GM19240 (cell line): ENCODE measurements around the gene BTBD9.
A peak's percentile ranks its signal among the peaks of the same experiment; 100 is the strongest.

Source experiments
- DNase-seq: peaks from one replicate; pipeline ENCODE4 v3.0.0; 2011; ENCODE audit warnings: low spot score; ENCODE audit not compliant: insufficient read length

BTBD9 gene

DNA sequence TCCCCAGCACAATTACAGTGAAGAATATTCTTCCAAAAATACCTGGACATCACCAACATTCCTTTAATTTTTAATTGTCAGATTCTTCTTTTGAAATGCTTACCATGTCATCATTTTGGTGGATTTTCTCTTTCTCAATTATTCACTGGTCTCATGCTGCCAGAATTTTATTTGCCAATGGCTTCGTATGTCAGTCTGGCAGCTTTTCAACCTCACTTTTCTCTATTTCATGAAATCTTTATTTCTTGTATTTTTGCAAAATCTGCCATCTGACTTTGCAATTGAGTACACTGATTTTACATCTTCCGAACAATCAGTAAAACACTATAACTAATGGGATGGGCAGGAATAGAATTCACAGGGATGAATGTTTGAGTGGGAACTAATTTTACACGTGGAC, 84.1 kb downstream of the BTBD9 start:
- DNase-seq = no peak

DNA sequence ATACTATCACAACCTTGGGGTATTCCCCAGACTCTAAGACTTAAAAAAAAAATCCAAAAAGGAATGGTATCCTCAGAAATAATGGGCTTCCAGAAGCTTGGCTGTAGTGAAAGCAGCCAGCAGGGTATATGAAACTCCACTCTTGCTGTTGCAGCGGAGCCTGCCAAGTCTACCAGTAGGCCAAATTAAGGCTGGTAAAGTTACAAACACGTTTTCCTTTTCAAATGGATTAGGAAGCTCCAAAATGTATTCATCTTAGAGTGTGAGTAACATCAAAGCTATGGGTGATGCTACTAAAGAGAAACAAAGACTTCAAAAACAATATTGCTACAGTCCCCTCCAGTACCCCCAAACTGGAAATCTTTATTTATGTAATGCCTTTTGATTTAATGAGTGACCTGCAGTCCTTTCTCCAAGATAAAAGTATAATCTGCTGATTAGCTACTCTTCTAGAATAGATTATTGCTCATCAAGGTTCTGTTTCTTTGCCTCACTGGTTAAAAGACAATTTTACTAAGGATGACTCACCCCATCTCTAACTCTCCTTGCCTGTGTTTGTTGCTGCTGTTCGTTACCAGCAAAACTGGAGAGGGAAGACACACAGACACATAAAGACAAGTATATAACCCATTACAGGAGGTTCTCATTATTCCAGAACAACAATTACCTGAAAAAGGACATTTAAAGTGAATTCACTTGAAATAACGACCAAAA, 84.9 kb downstream of the BTBD9 start:
- no peak for DNase-seq

DNA sequence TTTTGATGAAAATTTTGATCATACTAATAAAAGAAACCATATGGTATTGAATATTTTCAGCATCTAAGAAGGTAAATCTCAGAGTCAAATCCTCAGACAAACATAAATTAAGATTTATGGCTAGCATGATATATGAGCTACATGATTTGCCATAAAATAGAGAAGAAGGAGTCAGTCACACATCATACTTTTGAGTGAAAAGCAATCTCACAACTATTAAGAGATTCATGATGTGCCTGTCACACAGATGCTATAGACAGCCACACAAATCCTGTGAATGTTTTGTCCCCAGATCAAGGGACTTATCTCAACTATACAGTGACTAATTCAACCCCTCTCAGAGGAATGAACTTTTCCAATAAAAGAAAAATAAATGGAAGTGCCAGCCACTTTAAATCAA, 85.7 kb downstream of the BTBD9 start:
- no peak for DNase-seq

DNA sequence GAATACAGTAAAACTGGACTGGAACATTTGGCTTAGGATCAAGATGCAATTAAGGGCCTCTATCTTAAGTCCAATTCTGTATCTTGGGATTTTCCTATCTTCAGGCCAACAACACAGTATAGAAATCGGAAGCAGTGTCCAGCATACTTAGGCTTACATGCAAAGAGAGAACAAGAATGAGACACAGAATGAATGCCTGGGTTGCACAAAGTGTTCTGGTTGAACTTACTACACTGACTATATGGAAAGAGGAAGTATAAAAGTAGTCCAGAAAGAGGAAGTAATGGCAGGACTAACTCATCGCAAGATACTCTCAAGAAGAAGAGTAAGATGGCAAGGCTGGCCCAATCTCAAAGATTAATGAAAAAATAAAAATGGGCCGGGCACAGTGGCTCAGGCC, 87.6 kb downstream of the BTBD9 start:
- peak; percentile 24 for DNase-seq

DNA sequence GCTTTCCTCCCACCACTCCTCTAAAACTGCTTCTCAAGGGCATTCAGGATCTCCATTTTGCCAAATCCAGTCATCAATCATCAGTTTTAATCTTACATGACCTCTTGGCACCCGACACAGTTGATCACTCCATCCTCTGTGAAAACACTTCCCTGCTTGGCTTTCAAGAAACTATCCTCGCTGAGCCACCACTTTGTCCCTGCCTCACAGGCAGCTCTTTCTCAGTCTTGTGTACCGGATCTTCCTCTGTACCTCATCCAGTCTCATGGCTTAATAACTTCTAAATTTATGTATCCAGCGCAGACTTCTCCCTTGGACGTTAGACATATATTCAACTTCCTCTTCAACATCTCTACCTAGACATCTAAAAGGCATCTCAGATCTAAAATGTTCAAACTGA, 89.9 kb downstream of the BTBD9 start:
- no peak for DNase-seq

DNA sequence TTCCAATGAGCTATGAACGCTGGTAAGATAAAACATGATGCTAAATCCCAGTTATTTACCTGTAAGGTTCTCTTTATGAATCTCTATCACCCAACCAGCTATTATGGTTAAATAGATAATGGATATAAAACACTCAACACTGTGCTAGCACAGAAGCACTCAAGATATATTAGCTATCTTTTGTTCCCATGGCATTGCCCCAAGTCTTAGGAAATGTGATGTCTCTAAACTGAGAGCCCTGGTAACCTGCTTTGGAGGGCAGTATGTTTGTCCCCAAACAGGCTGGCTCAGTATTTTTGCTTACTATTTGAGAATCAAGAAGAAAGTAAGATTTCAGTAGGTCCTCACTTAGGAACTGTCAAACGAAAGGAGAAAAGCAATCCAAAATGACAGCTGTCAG, 90.5 kb downstream of the BTBD9 start:
- DNase-seq = no peak

DNA sequence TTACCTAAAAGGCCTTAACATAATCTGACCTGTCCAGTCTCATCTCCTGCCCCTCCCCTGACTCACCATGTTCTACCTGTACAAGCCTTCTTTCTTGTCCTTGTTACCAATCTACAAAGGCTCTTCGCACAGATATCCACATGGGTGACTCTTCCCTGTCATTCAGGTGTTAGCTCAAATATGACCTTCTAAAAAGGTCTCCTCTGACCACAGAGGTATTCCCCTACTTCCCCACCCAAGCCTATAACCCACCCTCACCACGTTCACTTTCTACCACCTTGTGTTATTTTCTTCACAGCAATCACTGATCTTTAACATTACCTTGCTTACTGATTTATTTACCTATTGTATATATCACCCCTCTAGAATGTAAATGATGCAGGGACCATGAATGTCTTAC, 96.7 kb downstream of the BTBD9 start:
- no peak for DNase-seq

DNA sequence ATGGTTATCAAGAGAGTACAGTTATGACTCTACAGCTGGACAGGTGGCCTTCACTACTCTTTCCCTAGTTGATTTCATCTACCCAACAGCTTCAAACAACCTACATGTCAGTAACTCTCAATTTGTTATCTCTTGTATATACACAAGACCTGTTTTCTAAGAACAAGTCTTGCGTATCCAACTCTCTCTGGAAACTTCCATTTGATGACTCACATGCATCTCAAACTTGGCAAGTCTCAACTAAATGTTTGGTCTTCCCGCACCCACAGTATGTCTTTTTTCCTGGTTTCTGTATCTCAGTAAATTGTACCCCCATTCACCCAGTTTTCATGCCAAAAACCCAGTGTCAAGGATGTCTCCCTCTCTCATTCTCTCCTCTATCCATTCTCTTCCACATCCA, 97.7 kb downstream of the BTBD9 start:
- no peak for DNase-seq

DNA sequence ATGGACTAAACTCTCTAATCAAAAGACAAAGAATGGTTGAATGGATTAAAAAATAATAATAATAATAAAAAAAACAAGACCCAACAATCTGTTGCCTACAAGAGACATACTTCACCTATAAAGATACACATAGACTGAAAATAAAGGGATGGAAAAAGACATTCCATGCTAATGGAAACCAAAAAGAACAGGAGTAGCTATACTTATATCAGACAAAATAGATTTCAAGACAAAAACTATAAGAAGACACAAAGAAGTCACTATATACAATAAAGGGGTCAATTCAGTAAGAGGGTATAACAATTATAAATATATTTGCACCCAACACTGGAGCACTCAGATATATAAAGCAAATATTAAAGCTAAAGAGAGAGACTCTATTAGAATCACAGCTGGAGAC, 106.7 kb downstream of the BTBD9 start:
- DNase-seq = no peak

DNA sequence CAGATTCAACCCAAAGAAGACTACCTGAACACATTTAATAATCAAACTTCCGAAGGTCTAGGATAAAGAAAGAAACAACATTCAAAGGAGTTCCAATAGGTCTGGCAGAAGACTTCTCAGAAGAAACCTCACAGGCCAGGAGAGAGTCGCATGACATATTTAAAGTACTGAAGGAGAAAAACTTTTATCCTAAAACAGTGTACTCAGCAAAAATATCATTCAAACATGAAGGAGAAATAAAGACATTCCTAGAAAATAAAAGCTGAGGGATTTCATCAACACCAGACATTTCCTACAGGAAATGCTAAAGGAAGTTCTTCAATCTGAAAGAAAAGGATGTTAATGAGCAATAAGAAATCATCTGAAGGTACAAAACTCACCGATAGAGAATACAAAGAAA, 108.6 kb downstream of the BTBD9 start:
- DNase-seq = no peak

DNA sequence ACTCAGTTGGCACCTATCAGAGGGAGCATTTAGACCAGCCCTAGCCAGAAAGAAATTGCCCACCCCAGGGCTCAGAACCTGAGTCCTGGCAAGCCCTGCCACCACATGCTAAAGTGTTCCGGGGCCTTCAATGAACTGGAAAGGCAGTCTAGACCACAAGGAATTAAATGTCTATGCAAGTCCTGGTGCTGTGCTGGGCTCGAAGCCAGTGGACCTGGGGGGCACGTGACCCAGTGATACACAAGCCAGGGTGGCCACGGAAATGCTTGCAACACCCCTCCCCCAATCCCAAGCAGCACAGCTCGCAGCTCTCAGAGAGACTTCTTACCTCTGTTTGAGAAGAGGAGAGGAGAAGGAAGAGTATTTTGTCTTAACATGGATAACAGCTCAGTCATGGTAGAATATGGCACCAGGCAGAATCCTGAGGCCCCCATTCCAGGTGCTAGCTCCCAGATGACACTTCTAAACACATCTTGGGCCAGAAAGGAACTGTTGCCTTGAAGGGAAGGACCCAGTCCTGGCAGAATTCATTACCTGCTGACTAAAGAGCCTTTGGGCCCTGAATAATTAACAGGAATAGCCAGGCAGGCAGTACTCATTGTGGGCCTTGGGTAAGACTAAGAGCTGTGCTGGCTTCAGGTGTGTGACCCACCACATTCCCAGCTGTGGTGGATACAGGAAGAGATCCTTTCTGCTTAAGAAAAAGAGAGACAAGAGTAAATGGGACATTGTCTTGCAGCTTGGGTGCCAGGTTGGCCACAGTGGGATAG, 111.3 kb downstream of the BTBD9 start:
- no peak for DNase-seq

DNA sequence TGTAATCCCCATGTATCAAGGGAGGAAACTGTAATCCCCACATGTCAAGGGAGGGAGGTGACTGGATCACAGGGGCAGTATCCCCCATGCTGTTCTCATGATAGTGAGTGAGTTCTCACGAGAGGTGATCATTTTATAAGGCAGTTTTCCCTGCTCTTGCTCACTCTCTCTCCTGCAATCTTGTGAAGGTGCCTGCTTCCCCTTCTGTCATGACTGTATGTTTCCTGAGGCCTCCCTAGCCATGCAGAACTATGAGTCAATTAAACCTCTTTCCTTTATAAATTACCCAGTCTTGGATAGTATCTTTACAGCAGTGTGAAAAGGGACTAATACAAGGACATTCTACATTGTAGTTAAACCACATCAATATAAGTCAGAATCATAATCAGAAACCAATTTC, 112.4 kb downstream of the BTBD9 start:
- DNase-seq = no peak

DNA sequence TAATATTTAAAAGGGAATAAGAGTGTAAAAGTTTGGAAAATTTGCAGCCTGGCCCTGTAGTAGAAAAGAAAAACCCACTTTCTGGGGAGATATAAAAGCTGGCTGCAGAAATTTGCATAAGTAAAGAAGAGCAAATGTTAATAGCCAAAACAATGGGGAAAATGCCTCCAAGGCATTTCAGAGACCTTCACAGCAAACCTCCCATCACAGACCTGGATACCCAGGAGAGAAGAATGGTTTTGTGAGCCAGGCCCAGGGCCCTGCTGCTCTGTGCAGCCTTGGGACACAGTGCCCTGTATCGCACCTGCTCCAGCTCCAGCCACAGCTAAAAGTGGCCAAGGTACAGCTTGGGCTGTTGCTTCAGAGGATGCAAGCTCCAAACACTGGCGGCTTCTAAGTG, 113.8 kb downstream of the BTBD9 start:
- no peak for DNase-seq

DNA sequence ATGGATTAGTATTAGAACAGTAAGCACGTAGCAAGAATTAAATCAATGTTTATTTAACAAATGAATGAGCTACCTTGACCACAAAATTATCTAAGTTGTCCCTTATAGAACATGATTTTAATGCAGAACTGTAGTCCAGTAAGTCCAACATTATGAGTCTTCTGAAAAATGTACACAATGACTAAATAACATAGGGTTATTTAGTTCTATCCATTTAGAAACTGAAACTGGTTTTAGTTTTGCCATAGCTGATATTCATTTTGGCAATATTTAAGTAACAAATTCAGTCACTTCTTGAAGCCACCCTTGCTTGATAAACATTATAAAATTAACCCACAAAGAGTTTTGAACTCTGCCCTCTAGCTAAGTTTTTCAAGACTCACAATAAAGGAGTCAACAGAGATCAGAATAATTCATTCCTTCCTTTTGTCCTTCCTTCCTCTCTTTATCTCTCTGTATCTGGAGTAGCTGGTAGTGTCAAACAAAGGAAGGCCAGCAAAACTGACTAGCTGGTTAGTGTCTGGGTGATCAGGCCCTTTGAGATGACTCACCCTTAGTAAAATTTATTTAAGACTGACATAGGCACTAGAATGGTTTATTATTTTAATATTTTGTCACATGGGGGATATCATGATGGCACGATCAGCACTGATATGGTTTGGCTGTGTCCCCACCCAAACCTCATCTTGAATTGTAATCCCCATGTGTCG, 115.1 kb downstream of the BTBD9 start:
- no peak for DNase-seq

DNA sequence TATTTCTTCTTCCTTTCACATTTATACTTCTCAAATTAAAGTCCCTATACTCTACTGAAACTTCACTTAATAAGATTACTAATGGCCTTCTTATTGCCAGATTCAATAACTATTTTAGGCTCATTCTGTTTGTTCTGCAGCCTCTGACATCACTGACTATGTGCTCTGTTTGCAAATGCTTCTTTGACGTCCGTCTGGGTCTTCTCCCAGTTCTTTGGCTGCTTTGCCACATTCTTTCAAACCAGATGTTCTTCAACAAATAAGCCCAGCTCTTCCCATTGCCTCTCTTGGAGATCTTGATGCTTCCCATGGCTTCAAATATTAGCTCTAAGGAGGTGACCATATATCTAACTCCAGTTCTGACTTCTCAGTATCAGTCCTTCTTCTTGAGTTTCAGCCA, 117.4 kb downstream of the BTBD9 start:
- no peak for DNase-seq

DNA sequence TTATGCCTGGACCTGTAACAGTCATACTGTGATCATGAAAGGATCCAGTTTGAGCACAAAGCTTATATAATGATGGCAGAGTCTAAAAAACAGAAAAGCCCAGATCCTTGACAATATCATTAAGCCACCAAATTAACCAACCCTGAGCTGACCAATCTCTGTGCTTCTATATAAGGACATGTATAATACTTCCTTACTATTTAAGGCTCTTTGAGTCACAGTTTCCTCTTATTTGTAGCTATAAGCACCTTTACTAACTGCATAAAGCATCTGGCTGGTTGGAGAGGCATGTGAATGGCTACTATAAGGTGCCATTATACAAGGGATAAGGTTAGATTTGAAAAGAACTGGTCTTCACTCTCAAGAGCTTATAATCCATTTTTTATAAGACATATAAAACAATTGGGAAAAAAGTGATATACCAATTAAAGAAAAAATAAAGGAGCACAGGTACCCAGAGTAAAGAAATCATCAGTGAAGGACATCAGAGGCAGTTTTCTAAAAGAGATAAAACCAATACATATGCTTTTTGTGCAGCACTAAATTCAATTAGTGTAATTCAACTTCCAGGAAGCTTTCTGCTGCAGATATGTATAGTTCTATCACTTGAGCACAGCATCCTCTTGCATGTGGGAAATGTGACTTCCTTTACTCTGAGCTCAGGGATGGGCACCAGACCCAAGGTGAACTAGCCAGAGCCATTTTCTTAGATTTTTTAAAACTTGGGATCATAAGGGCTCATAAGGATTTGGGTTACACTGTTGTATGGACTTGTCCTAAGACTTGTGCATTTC, 121.0 kb downstream of the BTBD9 start:
- no peak for DNase-seq

DNA sequence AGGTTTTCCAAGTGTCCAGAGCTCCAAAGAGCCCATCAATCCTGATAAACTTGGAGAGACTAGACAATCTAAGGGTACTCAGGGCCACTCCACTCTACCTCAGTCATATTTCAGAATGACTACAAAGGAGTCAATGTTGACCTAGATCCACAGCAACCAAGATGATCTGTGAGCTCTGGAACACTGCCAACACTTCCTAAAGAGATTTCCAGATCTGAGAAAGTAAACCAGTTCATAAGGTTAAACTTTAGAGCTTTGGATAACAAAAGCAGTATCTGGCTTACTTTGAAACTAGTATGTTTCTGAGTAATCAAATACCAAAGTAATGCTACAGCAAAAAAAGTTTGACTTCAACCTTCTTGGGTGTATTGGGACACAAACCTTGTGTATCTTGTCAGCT, 122.7 kb downstream of the BTBD9 start:
- no peak for DNase-seq

DNA sequence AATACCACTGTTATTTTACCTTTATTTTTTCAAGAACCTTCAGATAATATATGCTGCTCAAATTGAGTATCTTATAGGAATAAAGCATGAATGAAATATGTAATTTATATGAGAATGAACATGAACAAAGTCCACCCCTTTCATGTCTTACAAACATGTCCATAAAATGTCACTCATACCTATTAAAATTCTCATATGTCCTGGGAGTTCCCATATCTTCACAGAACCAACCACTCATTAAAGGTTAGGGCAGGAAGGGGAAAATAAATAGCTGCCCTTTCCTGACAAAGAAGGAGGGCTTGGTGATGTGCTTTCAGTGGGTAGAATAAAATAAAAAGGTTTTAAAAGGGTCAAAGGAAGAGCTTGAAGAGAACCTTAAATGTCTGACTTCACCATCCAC, 125.3 kb downstream of the BTBD9 start:
- DNase-seq = no peak

DNA sequence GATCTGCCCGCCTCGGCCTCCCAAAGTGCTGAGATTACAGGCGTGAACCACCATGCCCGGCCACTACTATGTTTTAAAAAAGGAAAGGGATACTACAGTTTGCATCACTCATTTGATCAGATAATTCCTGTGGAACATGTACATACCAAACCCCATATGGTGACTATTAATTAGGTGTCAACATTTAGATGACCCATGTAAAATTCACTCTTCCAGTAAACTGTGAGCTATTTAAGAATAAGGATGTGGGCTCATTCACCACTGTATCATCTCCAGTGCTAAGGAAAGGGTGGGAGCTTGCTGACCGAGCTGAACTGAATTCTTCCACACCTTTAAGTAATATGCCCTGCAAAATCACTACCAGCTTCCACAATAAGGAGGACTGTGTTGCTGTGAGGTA, 127.5 kb downstream of the BTBD9 start:
- DNase-seq = no peak

DNA sequence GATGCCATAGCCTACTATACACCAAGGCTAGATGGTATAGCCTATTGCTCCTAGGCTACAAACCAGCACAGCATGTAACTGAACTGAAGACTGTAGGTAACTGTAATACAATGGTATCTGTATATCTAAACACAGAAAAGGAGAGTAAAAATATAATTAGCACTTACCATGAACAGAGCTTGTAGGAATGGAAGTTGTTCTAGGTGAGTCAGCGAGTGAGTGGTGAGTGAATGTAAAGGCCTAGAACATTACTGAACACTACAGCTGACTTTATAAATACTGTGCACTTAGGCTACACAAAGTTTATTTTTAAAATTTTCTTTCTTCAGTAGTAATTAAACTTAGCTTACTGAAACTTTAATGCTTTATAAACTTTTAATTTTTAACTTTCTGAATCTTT, 129.5 kb downstream of the BTBD9 start:
- DNase-seq = no peak

DNA sequence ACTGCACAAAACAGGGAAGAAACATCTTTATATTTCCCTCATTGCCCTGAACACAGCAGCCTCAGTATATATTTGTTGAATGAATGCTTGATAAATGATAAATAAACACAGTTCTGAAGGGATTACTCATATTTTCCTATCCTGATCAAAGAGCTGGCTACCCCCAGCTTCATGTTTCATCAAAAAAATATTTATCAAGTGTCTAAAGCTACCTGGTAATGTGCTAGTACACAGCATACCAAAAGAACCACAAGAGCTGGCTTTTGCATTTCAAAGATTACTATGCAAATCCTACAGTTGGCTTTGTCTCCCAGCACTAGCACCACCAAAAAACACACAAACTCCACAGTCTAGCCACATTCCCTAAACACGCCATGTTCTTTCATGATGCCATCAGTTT, 130.0 kb downstream of the BTBD9 start:
- DNase-seq = no peak

DNA sequence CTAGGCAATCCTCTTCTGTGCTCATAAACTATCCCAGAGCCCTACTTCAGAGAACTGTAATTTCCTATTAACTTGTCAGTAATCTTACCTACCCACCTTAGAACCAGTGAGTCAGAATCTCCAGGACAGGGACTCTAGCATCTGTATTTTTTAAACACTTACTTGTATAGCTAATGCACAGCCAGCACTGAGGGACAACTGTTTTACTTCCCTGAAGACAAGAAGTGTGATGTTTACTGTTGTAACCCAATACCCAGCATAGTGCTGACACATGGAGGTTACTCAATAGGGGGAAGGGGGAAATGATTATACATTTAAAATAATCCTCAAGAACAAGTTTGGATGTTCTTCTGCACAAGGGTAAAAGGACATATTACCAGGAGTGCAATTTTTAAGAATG, 130.8 kb downstream of the BTBD9 start:
- no peak for DNase-seq
